Measurements from ENCODE around the gene PTPRD. TPM values are rescaled to one million over a fixed set of nuclear protein-coding genes. Genes with fewer than 3 reads are reported as not detected.

Gene PTPRD
- total RNA-seq, 1 experiment from 2014 or later = not detected

- H3K4me1 ChIP-seq (ENCODE audit: insufficient read depth, low read length, poor library complexity, severe bottlenecking) = no peaks in the 10 kb centered on the region
- intact Hi-C loops (cut with micrococcal nuclease; ENCODE audit: unreplicated experiment) = no loop called here
- H3K36me3 ChIP-seq (ENCODE audit: insufficient read depth, low read length, poor library complexity, severe bottlenecking) = no peaks in the 10 kb centered on the region
- TF ChIP-seq EZH2 (IDR thresholded peaks at IDR 0.05; ENCODE audit: borderline replicate concordance, low read depth, low read length, poor library complexity, severe bottlenecking) (no peak), CTCF (conservative IDR thresholded peaks at IDR 0.05; ENCODE audit: low read depth, low read length) (no peak)
- CTCF ChIA-PET = no interaction called here
- peaks cover 8% of the 10 kb centered on the region for H3K27me3 ChIP-seq (replicated peaks; ENCODE audit: insufficient read depth, low read depth, low read length, poor library complexity)
- H3K9me3 ChIP-seq (ENCODE audit: low read depth, low read length, poor library complexity, severe bottlenecking) = no peaks in the 10 kb centered on the region
- no peak overlapping the region for H3K4me3 ChIP-seq (ENCODE audit: low read depth, low read length, poor library complexity, severe bottlenecking)
- no peak overlapping the region for H3K27ac ChIP-seq (ENCODE audit: low read depth, low read length, poor library complexity, severe bottlenecking)
- no TSS peak for BruUV-seq (replicated peaks)
- POLR2A ChIA-PET (ENCODE audit: low non-redundant PET) = no interaction called here
- no peak for DNase-seq (ENCODE audit: low spot score)
Observed at GRCh38 chr9:9212963-9213362, 1399.8 kb downstream of the PTPRD start.

- no peaks in the 10 kb centered on the region for H3K9me3 ChIP-seq (ENCODE audit: low read depth, low read length, poor library complexity, severe bottlenecking)
- no peaks in the 10 kb centered on the region for H3K36me3 ChIP-seq (ENCODE audit: insufficient read depth, low read length, poor library complexity, severe bottlenecking)
- intact Hi-C loops (cut with micrococcal nuclease; ENCODE audit: unreplicated experiment) = no loop called here
- H3K4me3 ChIP-seq (ENCODE audit: low read depth, low read length, poor library complexity, severe bottlenecking) = no peak overlapping the region
- H3K27me3 ChIP-seq (replicated peaks; ENCODE audit: insufficient read depth, low read depth, low read length, poor library complexity) = no peaks in the 10 kb centered on the region
- ChIA-PET POLR2A (ENCODE audit: low non-redundant PET) (no interaction called here), CTCF (no interaction called here)
- H3K4me1 ChIP-seq (ENCODE audit: insufficient read depth, low read length, poor library complexity, severe bottlenecking) = no peaks in the 10 kb centered on the region
- BruUV-seq (replicated peaks) = no TSS peak
- TF ChIP-seq EZH2 (IDR thresholded peaks at IDR 0.05; ENCODE audit: borderline replicate concordance, low read depth, low read length, poor library complexity, severe bottlenecking) = no peak
- TF ChIP-seq CTCF (conservative IDR thresholded peaks at IDR 0.05; ENCODE audit: low read depth, low read length) = no peak
- no peak for DNase-seq (ENCODE audit: low spot score)
- no peak overlapping the region for H3K27ac ChIP-seq (ENCODE audit: low read depth, low read length, poor library complexity, severe bottlenecking)
Observed at GRCh38 chr9:9202276-9202675, 1410.5 kb downstream of the PTPRD start.

- Histone ChIP-seq H3K4me1 (ENCODE audit: insufficient read depth, low read length, poor library complexity, severe bottlenecking) (no peaks in the 10 kb centered on the region), H3K27me3 (replicated peaks; ENCODE audit: insufficient read depth, low read depth, low read length, poor library complexity) (no peaks in the 10 kb centered on the region), H3K36me3 (ENCODE audit: insufficient read depth, low read length, poor library complexity, severe bottlenecking) (no peaks in the 10 kb centered on the region), H3K9me3 (ENCODE audit: low read depth, low read length, poor library complexity, severe bottlenecking) (no peaks in the 10 kb centered on the region), H3K4me3 (ENCODE audit: low read depth, low read length, poor library complexity, severe bottlenecking) (no peak overlapping the region), H3K27ac (ENCODE audit: low read depth, low read length, poor library complexity, severe bottlenecking) (no peak overlapping the region)
- intact Hi-C loops (cut with micrococcal nuclease; ENCODE audit: unreplicated experiment) = no loop called here
- no peak for DNase-seq (ENCODE audit: low spot score)
- no TSS peak for BruUV-seq (replicated peaks)
- ChIA-PET POLR2A (ENCODE audit: low non-redundant PET) (no interaction called here), CTCF (no interaction called here)
- no peak for TF ChIP-seq EZH2 (IDR thresholded peaks at IDR 0.05; ENCODE audit: borderline replicate concordance, low read depth, low read length, poor library complexity, severe bottlenecking)
- TF ChIP-seq CTCF (conservative IDR thresholded peaks at IDR 0.05; ENCODE audit: low read depth, low read length) = no peak
Observed at GRCh38 chr9:9186086-9186485, 1426.7 kb downstream of the PTPRD start.
